ENCODE results near the gene CYTH3. TPM values are rescaled to one million over a fixed set of nuclear protein-coding genes. Genes with fewer than 3 reads are reported as not detected.

Gene CYTH3
- total and polyA plus RNA-seq, 2 donors (not counting 1 experiment from before 2014, with no cell fraction given), result 39.1 to 73.3 TPM

DNA sequence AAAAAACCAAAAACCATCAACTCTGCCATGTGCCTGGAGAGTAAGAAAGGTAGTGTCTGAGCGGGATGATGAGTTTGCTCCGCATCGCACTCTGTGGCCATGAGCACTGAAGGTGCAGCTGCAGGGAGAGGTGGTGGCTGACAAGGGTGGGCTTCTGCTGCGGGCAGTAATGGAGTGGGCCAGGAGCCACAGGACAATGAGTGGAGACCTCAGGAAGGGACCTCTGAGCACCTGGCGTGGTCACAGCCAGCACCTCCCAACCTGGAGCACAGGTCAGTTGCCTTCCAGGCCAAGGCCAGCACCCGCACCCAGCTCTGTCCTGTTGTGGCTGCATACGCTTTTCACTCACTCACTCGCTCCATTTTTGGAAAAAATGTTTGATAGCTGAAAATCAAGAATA lies 125.8 kb downstream of the CYTH3 start:
- H3K4me3 ChIP-seq (replicated peaks in 1 of 4; ENCODE audit: control extremely low read depth in 1 of 4, insufficient read depth in 1 of 4, low read depth in 3 of 4, low read length in 4 of 4), result no peak overlapping the region
- H3K4me1 ChIP-seq (ENCODE audit: control insufficient read depth, extremely low read depth, insufficient read depth, low read length), result no peaks in the 10 kb centered on the region
- H3K79me2 ChIP-seq (ENCODE audit: control insufficient read depth, insufficient read depth, low read length), result no peaks in the 10 kb centered on the region
- no peak overlapping the region for H2AFZ ChIP-seq (ENCODE audit: low read length)
- no peak overlapping the region for H3K4me2 ChIP-seq (ENCODE audit: extremely low read depth, insufficient read depth, low read length)
- H3K36me3 ChIP-seq (ENCODE audit: control insufficient read depth, insufficient read depth, low read length), result peaks cover 14% of the 10 kb centered on the region
- no peaks in the 10 kb centered on the region for H3K27me3 ChIP-seq (ENCODE audit: control insufficient read depth, insufficient read depth, low read length)
- no peaks in the 10 kb centered on the region for H3K9me3 ChIP-seq (ENCODE audit: control insufficient read depth, insufficient read depth, low read depth, low read length)
- TF ChIP-seq, protein P1, sequence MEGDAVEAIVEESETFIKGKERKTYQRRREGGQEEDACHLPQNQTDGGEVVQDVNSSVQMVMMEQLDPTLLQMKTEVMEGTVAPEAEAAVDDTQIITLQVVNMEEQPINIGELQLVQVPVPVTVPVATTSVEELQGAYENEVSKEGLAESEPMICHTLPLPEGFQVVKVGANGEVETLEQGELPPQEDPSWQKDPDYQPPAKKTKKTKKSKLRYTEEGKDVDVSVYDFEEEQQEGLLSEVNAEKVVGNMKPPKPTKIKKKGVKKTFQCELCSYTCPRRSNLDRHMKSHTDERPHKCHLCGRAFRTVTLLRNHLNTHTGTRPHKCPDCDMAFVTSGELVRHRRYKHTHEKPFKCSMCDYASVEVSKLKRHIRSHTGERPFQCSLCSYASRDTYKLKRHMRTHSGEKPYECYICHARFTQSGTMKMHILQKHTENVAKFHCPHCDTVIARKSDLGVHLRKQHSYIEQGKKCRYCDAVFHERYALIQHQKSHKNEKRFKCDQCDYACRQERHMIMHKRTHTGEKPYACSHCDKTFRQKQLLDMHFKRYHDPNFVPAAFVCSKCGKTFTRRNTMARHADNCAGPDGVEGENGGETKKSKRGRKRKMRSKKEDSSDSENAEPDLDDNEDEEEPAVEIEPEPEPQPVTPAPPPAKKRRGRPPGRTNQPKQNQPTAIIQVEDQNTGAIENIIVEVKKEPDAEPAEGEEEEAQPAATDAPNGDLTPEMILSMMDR (conservative IDR thresholded peaks at IDR 0.05 in 1 of 2, IDR thresholded peaks at IDR 0.05 in 1 of 2; ENCODE audit: low read depth in 1 of 2, low read length in 2 of 2), result no peak
- TF ChIP-seq EZH2 (IDR thresholded peaks at IDR 0.05; ENCODE audit: low read length, missing control alignments), result no peak
- no peak overlapping the region for H3K27ac ChIP-seq (ENCODE audit: insufficient read depth, low read length)
- no peak for DNase-seq (ENCODE audit: low read depth in 2 of 2)
- H3K9ac ChIP-seq (ENCODE audit: insufficient read depth, low read length), result no peak overlapping the region
- no peaks in the 10 kb centered on the region for H4K20me1 ChIP-seq (ENCODE audit: control insufficient read depth, extremely low read depth, insufficient read depth, low read length)

DNA sequence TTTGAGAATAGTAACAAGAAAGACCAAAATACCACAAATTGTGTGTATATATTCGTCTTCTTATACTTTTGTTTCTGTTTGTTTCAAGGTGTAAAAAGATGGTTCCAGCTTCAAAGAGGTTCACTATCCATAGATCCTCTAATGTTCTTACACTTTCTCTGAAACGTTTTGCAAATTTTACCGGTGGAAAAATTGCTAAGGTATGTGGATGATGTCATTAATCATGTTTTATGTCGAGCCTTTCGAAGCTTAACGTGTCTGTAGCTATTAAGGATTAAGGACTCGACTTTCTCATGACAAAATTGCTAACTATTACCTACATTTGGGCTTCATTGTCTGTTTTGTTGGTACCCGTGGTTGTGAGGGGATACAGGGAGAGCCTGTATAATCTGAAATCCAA lies 128.4 kb downstream of the CYTH3 start:
- Histone ChIP-seq H3K9me3 (ENCODE audit: control insufficient read depth, insufficient read depth, low read depth, low read length) (no peaks in the 10 kb centered on the region), H3K4me3 (replicated peaks in 1 of 4; ENCODE audit: control extremely low read depth in 1 of 4, insufficient read depth in 1 of 4, low read depth in 3 of 4, low read length in 4 of 4) (no peak overlapping the region), H3K36me3 (ENCODE audit: control insufficient read depth, insufficient read depth, low read length) (peaks cover 13% of the 10 kb centered on the region), H3K27ac (ENCODE audit: insufficient read depth, low read length) (no peak overlapping the region), H3K79me2 (ENCODE audit: control insufficient read depth, insufficient read depth, low read length) (no peaks in the 10 kb centered on the region), H3K4me2 (ENCODE audit: extremely low read depth, insufficient read depth, low read length) (no peak overlapping the region), H2AFZ (ENCODE audit: low read length) (no peak overlapping the region), H3K9ac (ENCODE audit: insufficient read depth, low read length) (no peak overlapping the region), H3K4me1 (ENCODE audit: control insufficient read depth, extremely low read depth, insufficient read depth, low read length) (no peaks in the 10 kb centered on the region), H3K27me3 (ENCODE audit: control insufficient read depth, insufficient read depth, low read length) (no peaks in the 10 kb centered on the region), H4K20me1 (ENCODE audit: control insufficient read depth, extremely low read depth, insufficient read depth, low read length) (no peaks in the 10 kb centered on the region)
- TF ChIP-seq, protein P1 (conservative IDR thresholded peaks at IDR 0.05 in 1 of 2, IDR thresholded peaks at IDR 0.05 in 1 of 2; ENCODE audit: low read depth in 1 of 2, low read length in 2 of 2), result no peak
- DNase-seq (ENCODE audit: low read depth in 2 of 2), result no peak

DNA sequence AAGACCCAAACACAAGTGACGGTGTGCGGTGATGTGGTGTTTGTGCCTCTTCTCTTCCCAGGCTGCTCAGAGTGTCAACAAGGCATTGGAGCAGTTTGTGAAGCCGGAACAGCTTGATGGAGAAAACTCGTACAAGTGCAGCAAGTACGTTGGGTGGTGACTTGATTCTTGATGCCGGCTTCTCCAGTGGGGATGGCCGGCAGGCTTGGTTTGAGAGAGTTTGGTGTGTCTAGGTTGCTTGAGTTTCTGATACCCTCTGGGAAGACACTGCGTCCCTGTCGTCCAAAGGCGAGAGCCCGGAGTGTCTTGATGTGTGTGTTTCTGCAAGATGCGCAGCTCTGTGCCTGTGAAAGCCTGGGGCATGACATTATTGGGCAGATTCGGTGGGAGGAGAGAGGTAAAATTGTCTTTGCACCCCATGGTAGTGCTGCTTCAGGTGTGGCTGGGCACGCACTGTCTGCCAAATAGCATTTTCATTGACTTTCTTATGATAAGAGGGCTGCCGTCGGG lies 129.5 kb downstream of the CYTH3 start:
- no peaks in the 10 kb centered on the region for H3K79me2 ChIP-seq (ENCODE audit: control insufficient read depth, insufficient read depth, low read length)
- no peaks in the 10 kb centered on the region for H4K20me1 ChIP-seq (ENCODE audit: control insufficient read depth, extremely low read depth, insufficient read depth, low read length)
- H3K27me3 ChIP-seq (ENCODE audit: control insufficient read depth, insufficient read depth, low read length), result no peaks in the 10 kb centered on the region
- no peak overlapping the region for H3K9ac ChIP-seq (ENCODE audit: insufficient read depth, low read length)
- TF ChIP-seq, protein P1 (conservative IDR thresholded peaks at IDR 0.05 in 1 of 2, IDR thresholded peaks at IDR 0.05 in 1 of 2; ENCODE audit: low read depth in 1 of 2, low read length in 2 of 2), result no peak
- TF ChIP-seq EZH2 (IDR thresholded peaks at IDR 0.05; ENCODE audit: low read length, missing control alignments), result no peak
- H3K4me2 ChIP-seq (ENCODE audit: extremely low read depth, insufficient read depth, low read length), result no peak overlapping the region
- no peaks in the 10 kb centered on the region for H3K4me1 ChIP-seq (ENCODE audit: control insufficient read depth, extremely low read depth, insufficient read depth, low read length)
- DNase-seq (ENCODE audit: low read depth in 2 of 2), result no peak
- H3K9me3 ChIP-seq (ENCODE audit: control insufficient read depth, insufficient read depth, low read depth, low read length), result no peaks in the 10 kb centered on the region
- no peak overlapping the region for H3K4me3 ChIP-seq (replicated peaks in 1 of 4; ENCODE audit: control extremely low read depth in 1 of 4, insufficient read depth in 1 of 4, low read depth in 3 of 4, low read length in 4 of 4)
- H2AFZ ChIP-seq (ENCODE audit: low read length), result no peak overlapping the region
- no peak overlapping the region for H3K27ac ChIP-seq (ENCODE audit: insufficient read depth, low read length)
- H3K36me3 ChIP-seq (ENCODE audit: control insufficient read depth, insufficient read depth, low read length), result peaks cover 8% of the 10 kb centered on the region

All from fibroblast of lung (primary cell).